Measurements from ENCODE around the gene MS4A4A. TPM values are rescaled to one million over a fixed set of nuclear protein-coding genes. Genes with fewer than 3 reads are reported as not detected.

Gene MS4A4A
- total RNA-seq, 1 donor from 2014 or later, result not detected

GRCh38 chr11:60347084-60347797, 66.8 kb downstream of the MS4A4A start:
- no peak for DNase-seq (ENCODE audit: low read depth)

GRCh38 chr11:60348116-60348515, 67.7 kb downstream of the MS4A4A start:
- DNase-seq (ENCODE audit: low read depth), result no peak

- DNase-seq (ENCODE audit: low read depth), result no peak
Measured at GRCh38 chr11:60349990-60350389, 69.5 kb downstream of the MS4A4A start.

GRCh38 chr11:60357771-60358170, 77.3 kb downstream of the MS4A4A start:
- no peak for DNase-seq (ENCODE audit: low read depth)

Other genes with a start within 250 kb of the MS4A4A start
- not detected in 2 replicates for gene OOSP2, start 240.3 kb upstream of the MS4A4A start, total RNA-seq
- gene MS4A3, start 224.0 kb upstream of the MS4A4A start, total RNA-seq, result not detected in 2 replicates
- gene MS4A2, start 192.0 kb upstream of the MS4A4A start, total RNA-seq, result not detected in 2 replicates
- gene MS4A6A, start 97.6 kb upstream of the MS4A4A start, total RNA-seq, result not detected in 2 replicates
- not detected in 2 replicates for gene MS4A4E, start 37.5 kb upstream of the MS4A4A start, total RNA-seq
- gene MS4A6E, start 46.6 kb downstream of the MS4A4A start, total RNA-seq, result not detected in 2 replicates
- not detected in 2 replicates for gene MS4A7, start 97.9 kb downstream of the MS4A4A start, total RNA-seq
- gene MS4A14, start 115.8 kb downstream of the MS4A4A start, total RNA-seq, result not detected in 2 replicates
- gene MS4A5, start 148.9 kb downstream of the MS4A4A start, total RNA-seq, result not detected in 2 replicates
- gene MS4A1, start 175.2 kb downstream of the MS4A4A start, total RNA-seq, result not detected in 2 replicates
- not detected in 2 replicates for gene MS4A12, start 212.1 kb downstream of the MS4A4A start, total RNA-seq
- not detected in 2 replicates for gene MS4A13, start 234.7 kb downstream of the MS4A4A start, total RNA-seq